HepG2 (cell line): Measurements from ENCODE around the gene CCDC88B. TPM values are rescaled to one million over a fixed set of nuclear protein-coding genes. Genes with fewer than 3 reads are reported as not detected.

ENCODE experiments used
- ATAC-seq: fragments of 200-7000 bp; cut with Tn5 transposase; 3 replicates; pipeline ENCODE4 v1.9.1; 2020; ENCODE audit warnings: mild to moderate bottlenecking, moderate library complexity
- BruUV-seq: library from RNA; stranded (reverse); fragments of 400-500 nt; replicated peaks from 2 replicates; lab custom pipeline; 2021; lab: Mats Ljungman, UMichigan
- CTCF ChIA-PET: fragments of 300-600 bp; formaldehyde crosslinking; extraction: SDS; loops from one replicate; lab custom pipeline; 2021; ENCODE audit warnings: low total read pairs, inconsistent platforms, low intra/inter-chr PET ratio; lab: Yijun Ruan, JAX
- POLR2A ChIA-PET: fragments of 350-600 bp; sonication (Branson Sonifier 250); formaldehyde crosslinking; loops from one replicate; lab custom pipeline; 2020; ENCODE audit warnings: antibody characterized with exemption, inconsistent platforms; lab: Yijun Ruan, JAX
- DNase-seq: peaks from one replicate; pipeline ENCODE4 v3.0.0-alpha.2; 2015; ENCODE audit warnings: low spot score
- FAIRE-seq: peaks from 3 replicates; lab custom pipeline; 2011; peaks lifted over from hg19 to GRCh38; lab: Jason Lieb, UNC
- H2AFZ ChIP-seq: one replicate; pipeline ENCODE4 v1.6.1; 2011; ENCODE audit warnings: low read length, inconsistent platforms
- H3K27ac ChIP-seq: fragments of 300-600 bp; 3 replicates; pipeline ENCODE4 v1.8.0; 2011; ENCODE audit warnings: mixed run types, mild to moderate bottlenecking, mixed read lengths, low read length, inconsistent platforms; ENCODE audit not compliant: insufficient read depth; ENCODE audit errors: extremely low read length
- H3K27me3 ChIP-seq, 2 experiments: fragments of 200-600 bp in 1 of 2; 2 replicates in 1 of 2; 3 replicates in 1 of 2; pipeline versions ENCODE4 v1.6.0 to v1.8.0; 2011; ENCODE audit warnings: low read length in 2 of 2, mild to moderate bottlenecking in 2 of 2, moderate library complexity in 2 of 2, inconsistent platforms in 1 of 2; ENCODE audit not compliant: insufficient read depth in 2 of 2, control insufficient read depth in 1 of 2
- H3K36me3 ChIP-seq, 2 experiments: fragments of 200-600 bp in 1 of 2; replicated peaks in 1 of 2; 2 replicates in 1 of 2; 3 replicates in 1 of 2; pipeline versions ENCODE4 v1.5.1 to v1.8.0; 2011; ENCODE audit warnings: low read length in 2 of 2, inconsistent platforms in 1 of 2; ENCODE audit not compliant: insufficient read depth in 2 of 2, control insufficient read depth in 1 of 2
- H3K4me1 ChIP-seq: 2 replicates; pipeline ENCODE4 v1.5.1; 2012; ENCODE audit warnings: low read length, inconsistent platforms; ENCODE audit not compliant: insufficient read depth
- H3K4me2 ChIP-seq: 2 replicates; pipeline ENCODE4 v1.6.0; 2011; ENCODE audit warnings: low read depth, low read length, inconsistent platforms
- H3K4me3 ChIP-seq, 3 experiments: fragments of 200-600 bp in 1 of 3; sonication (generic), shearing (Covaris generic) in 1 of 3; replicated peaks in 1 of 3; 2 replicates each; pipeline ENCODE4 v1.5.1; 2011 to 2016; ENCODE audit warnings: low read length in 3 of 3, inconsistent platforms in 2 of 3, low read depth in 2 of 3, mild to moderate bottlenecking in 2 of 3, control low read depth in 1 of 3, mixed read lengths in 1 of 3; ENCODE audit not compliant: insufficient read depth in 1 of 3
- H3K79me2 ChIP-seq: one replicate; pipeline ENCODE4 v1.6.1; 2011; ENCODE audit warnings: low read length, inconsistent platforms; ENCODE audit not compliant: insufficient read depth
- H3K9ac ChIP-seq: 2 replicates; pipeline ENCODE4 v1.6.0; 2011; ENCODE audit warnings: mild to moderate bottlenecking, low read depth, low read length, inconsistent platforms; ENCODE audit not compliant: insufficient read depth
- H3K9me3 ChIP-seq: 2 replicates; pipeline ENCODE4 v1.5.1; 2012; ENCODE audit warnings: mild to moderate bottlenecking, low read length
- H4K20me1 ChIP-seq: 2 replicates; pipeline ENCODE4 v1.6.0; 2011; ENCODE audit warnings: inconsistent platforms, mild to moderate bottlenecking, low read length, moderate library complexity; ENCODE audit not compliant: insufficient read depth
- HDAC1 ChIP-seq: sonication (generic); formaldehyde crosslinking; IDR thresholded peaks from 2 replicates; pipeline ENCODE4 v1.5.1; 2020; ENCODE audit warnings: mild to moderate bottlenecking, missing genetic modification reagents
- ZSCAN20 ChIP-seq: sonication (generic); formaldehyde crosslinking; IDR thresholded peaks from 2 replicates; pipeline ENCODE4 v1.4.0; 2020; ENCODE audit warnings: missing genetic modification reagents, mild to moderate bottlenecking, borderline replicate concordance
- WGBS: methylation state at CpG from one replicate; pipeline ENCODE4 v1.1.6; 2017; ENCODE audit warnings: low lambda C conversion rate; 5-methylcytosine and 5-hydroxymethylcytosine counted together
- in situ Hi-C: cut with HindIII; loops from 2 replicates; pipeline ENCODE4 v1.10.0; 2017; ENCODE audit warnings: low pct_unique_long_range_greater_than_20kb; ENCODE audit not compliant: extremely low pct_ligation_motif_present
- intact Hi-C: fragments of 100-400 bp; cut with micrococcal nuclease; formaldehyde crosslinking; loops from one replicate; pipeline ENCODE4 v1.10.0; 2022; ENCODE audit not compliant: unreplicated experiment
- polyA plus RNA-seq, 8 experiments: library from polyadenylated mRNA; depleted of rRNA in 3 of 8; stranded (reverse) in 7 of 8; unstranded in 1 of 8; fragments of >200 nt; fragmentation: Illumina TruSeq in 4 of 8; extraction: Trizol in 4 of 8; gene quantifications; 2 replicates each; pipeline versions ENCODE4 v1.2.1 to v1.2.3, GENCODE V29; 2011 to 2016; ENCODE audit warnings: low read depth in 4 of 8, missing spikeins in 1 of 8, mixed read lengths in 1 of 8; ENCODE audit not compliant: insufficient read depth in 1 of 8
- total RNA-seq, 5 experiments: library from RNA; depleted of rRNA; stranded (reverse); fragments of >200 nt; fragmentation: Illumina TruSeq; extraction: Trizol; gene quantifications; 2 replicates each; pipeline ENCODE4 v1.2.3, GENCODE V29; 2016; ENCODE audit warnings: low read depth in 1 of 5
- TF ChIP-seq, protein P1 (sequence below): sonication (generic); formaldehyde crosslinking; IDR thresholded peaks from 2 replicates; pipeline ENCODE4 v1.9.0; 2022; ENCODE audit warnings: missing genetic modification reagents, mild to moderate bottlenecking, borderline replicate concordance
- TF ChIP-seq, protein P2 (sequence below): sonication (generic); formaldehyde crosslinking; IDR thresholded peaks from 2 replicates; pipeline ENCODE4 v1.4.0; 2020; ENCODE audit warnings: low read depth, missing genetic modification reagents
- TF ChIP-seq, protein P3 (sequence below): sonication (generic); formaldehyde crosslinking; IDR thresholded peaks from 2 replicates; pipeline ENCODE4 v1.5.0; 2020; ENCODE audit warnings: mild to moderate bottlenecking, missing genetic modification reagents, moderate library complexity
- TF ChIP-seq, protein P4 (sequence below): sonication (generic); formaldehyde crosslinking; IDR thresholded peaks from 2 replicates; pipeline ENCODE4 v1.5.0; 2020; ENCODE audit warnings: mild to moderate bottlenecking, missing genetic modification reagents

The CCDC88B gene
- total and polyA plus RNA-seq, 2 of the 13 experiments (the other 11 are each of a cell fraction or from before 2014, with no cell fraction given): 3.6 to 4.8 TPM

DNA sequence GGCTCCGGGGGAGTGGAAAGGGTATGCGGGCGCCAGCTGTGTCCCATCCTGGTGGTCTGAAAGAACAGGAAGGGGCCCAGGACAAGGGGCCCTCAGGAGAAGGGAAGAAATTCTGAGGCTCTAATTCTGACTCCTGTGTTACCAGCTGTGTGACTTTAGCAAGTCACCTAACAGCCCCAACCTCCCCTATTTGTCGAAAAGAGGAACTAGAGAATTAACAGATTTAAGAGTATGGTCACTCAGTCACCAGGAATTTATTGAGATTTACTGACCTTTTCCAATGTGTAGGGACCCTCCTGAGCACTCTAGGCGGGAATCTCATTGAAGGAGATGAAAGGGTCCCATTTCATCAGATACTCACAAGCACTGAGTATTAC lies 33.6 kb downstream of the CCDC88B start:
- H3K4me2 ChIP-seq: peak overlapping the region; percentile 52
- POLR2A ChIA-PET: no interaction called here
- H3K9ac ChIP-seq: no peak overlapping the region
- no peaks in the 10 kb centered on the region for H4K20me1 ChIP-seq
- in situ Hi-C loops (no loop called here), intact Hi-C loops (no loop called here)
- WGBS: 58% methylated on average over 5 of the region's 5 CpGs
- CTCF ChIA-PET: no interaction called here
- peaks cover 6% of the 10 kb centered on the region; the same call in 1 of the 2 replicates for H3K4me1 ChIP-seq
- no peak overlapping the region for H3K27ac ChIP-seq
- FAIRE-seq: no peak
- no TSS peak for BruUV-seq
- TF ChIP-seq HDAC1 (CRISPR knock-in tag) (no peak), ZSCAN20 (CRISPR knock-in tag) (no peak)
- TF ChIP-seq, protein P1, sequence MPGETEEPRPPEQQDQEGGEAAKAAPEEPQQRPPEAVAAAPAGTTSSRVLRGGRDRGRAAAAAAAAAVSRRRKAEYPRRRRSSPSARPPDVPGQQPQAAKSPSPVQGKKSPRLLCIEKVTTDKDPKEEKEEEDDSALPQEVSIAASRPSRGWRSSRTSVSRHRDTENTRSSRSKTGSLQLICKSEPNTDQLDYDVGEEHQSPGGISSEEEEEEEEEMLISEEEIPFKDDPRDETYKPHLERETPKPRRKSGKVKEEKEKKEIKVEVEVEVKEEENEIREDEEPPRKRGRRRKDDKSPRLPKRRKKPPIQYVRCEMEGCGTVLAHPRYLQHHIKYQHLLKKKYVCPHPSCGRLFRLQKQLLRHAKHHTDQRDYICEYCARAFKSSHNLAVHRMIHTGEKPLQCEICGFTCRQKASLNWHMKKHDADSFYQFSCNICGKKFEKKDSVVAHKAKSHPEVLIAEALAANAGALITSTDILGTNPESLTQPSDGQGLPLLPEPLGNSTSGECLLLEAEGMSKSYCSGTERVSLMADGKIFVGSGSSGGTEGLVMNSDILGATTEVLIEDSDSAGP: no peak
- TF ChIP-seq, protein P2, sequence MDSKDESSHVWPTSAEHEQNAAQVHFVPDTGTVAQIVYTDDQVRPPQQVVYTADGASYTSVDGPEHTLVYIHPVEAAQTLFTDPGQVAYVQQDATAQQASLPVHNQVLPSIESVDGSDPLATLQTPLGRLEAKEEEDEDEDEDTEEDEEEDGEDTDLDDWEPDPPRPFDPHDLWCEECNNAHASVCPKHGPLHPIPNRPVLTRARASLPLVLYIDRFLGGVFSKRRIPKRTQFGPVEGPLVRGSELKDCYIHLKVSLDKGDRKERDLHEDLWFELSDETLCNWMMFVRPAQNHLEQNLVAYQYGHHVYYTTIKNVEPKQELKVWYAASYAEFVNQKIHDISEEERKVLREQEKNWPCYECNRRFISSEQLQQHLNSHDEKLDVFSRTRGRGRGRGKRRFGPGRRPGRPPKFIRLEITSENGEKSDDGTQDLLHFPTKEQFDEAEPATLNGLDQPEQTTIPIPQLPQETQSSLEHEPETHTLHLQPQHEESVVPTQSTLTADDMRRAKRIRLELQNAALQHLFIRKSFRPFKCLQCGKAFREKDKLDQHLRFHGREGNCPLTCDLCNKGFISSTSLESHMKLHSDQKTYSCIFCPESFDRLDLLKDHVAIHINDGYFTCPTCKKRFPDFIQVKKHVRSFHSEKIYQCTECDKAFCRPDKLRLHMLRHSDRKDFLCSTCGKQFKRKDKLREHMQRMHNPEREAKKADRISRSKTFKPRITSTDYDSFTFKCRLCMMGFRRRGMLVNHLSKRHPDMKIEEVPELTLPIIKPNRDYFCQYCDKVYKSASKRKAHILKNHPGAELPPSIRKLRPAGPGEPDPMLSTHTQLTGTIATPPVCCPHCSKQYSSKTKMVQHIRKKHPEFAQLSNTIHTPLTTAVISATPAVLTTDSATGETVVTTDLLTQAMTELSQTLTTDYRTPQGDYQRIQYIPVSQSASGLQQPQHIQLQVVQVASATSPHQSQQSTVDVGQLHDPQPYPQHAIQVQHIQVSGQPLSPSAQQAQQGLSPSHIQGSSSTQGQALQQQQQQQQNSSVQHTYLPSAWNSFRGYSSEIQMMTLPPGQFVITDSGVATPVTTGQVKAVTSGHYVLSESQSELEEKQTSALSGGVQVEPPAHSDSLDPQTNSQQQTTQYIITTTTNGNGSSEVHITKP (CRISPR knock-in tag): no peak
- TF ChIP-seq, protein P3, sequence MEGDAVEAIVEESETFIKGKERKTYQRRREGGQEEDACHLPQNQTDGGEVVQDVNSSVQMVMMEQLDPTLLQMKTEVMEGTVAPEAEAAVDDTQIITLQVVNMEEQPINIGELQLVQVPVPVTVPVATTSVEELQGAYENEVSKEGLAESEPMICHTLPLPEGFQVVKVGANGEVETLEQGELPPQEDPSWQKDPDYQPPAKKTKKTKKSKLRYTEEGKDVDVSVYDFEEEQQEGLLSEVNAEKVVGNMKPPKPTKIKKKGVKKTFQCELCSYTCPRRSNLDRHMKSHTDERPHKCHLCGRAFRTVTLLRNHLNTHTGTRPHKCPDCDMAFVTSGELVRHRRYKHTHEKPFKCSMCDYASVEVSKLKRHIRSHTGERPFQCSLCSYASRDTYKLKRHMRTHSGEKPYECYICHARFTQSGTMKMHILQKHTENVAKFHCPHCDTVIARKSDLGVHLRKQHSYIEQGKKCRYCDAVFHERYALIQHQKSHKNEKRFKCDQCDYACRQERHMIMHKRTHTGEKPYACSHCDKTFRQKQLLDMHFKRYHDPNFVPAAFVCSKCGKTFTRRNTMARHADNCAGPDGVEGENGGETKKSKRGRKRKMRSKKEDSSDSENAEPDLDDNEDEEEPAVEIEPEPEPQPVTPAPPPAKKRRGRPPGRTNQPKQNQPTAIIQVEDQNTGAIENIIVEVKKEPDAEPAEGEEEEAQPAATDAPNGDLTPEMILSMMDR: no peak
- TF ChIP-seq, protein P4, sequence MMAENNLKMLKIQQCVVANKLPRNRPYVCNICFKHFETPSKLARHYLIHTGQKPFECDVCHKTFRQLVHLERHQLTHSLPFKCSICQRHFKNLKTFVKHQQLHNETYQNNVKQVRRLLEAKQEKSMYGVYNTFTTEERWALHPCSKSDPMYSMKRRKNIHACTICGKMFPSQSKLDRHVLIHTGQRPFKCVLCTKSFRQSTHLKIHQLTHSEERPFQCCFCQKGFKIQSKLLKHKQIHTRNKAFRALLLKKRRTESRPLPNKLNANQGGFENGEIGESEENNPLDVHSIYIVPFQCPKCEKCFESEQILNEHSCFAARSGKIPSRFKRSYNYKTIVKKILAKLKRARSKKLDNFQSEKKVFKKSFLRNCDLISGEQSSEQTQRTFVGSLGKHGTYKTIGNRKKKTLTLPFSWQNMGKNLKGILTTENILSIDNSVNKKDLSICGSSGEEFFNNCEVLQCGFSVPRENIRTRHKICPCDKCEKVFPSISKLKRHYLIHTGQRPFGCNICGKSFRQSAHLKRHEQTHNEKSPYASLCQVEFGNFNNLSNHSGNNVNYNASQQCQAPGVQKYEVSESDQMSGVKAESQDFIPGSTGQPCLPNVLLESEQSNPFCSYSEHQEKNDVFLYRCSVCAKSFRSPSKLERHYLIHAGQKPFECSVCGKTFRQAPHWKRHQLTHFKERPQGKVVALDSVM (CRISPR knock-in tag): no peak
- TF ChIP-seq, all 625 proteins: peak for 0
- H3K36me3 ChIP-seq: no peaks in the 10 kb centered on the region
- H3K27me3 ChIP-seq: peaks cover 0 to 9% of the 10 kb centered on the region in 2 experiments; a peak in 3 of 5 replicates
- ATAC-seq (no peak), DNase-seq (no peak)
- H3K79me2 ChIP-seq: no peaks in the 10 kb centered on the region
- H2AFZ ChIP-seq: no peak overlapping the region
- no peaks in the 10 kb centered on the region for H3K9me3 ChIP-seq
- peak overlapping the region in 1 of 3 experiments; percentile 50; a peak in 3 of 6 replicates for H3K4me3 ChIP-seq
